Cardiac fibroblast (primary cell): ENCODE results near the gene COL4A4.

ENCODE experiments used
- DNase-seq, 2 donors: peaks; one replicate each; pipeline versions ENCODE4 v3.0.0 to v3.0.0-alpha.2; 2010; ENCODE audit warnings: low read depth in 2 of 2
- H3K4me3 ChIP-seq, 2 donors: replicated peaks in 1 of 2; 1 replicate in 1 of 2; 2 replicates in 1 of 2; pipeline ENCODE4 v1.5.1; 2011; ENCODE audit warnings: low read depth in 2 of 2, low read length in 2 of 2, mild to moderate bottlenecking in 2 of 2, moderate library complexity in 1 of 2
- CTCF ChIP-seq: IDR thresholded peaks from one replicate; pipeline ENCODE4 v1.5.1; 2011; ENCODE audit warnings: low read depth, mild to moderate bottlenecking, low read length, inconsistent platforms

The COL4A4 gene

DNA sequence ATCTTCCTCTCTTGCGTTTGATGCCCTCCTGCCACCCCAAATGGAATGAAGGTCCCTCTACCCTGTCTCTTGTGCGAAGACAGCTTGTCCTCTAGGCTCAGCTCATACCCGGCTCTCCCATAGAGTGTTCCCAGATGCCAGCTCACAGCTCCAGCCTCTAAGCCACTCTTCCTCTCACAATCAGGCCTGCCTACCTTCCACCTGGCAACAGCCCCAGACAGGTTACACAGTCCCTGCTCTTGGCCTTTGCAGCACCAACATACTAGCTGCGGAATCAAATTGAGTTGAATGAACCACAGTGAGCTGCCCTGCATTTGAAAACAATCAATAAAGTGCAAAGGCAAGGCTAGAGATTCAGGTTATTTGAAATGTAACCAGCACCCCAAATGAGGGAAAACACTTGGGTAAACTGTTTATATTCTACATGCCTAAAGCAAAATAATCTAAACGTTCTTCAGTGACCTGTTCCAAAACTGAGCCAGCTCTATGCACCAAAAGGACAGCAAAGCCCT lies 105.1 kb downstream of the COL4A4 start:
- TF ChIP-seq CTCF = no peak
- DNase-seq = no peak
- no peak overlapping the region for H3K4me3 ChIP-seq

- TF ChIP-seq CTCF = no peak
- H3K4me3 ChIP-seq = no peak overlapping the region
- no peak for DNase-seq
Observed at GRCh38 chr2:227057743-227058447, 106.1 kb downstream of the COL4A4 start.

GRCh38 chr2:227057060-227057459 lies 106.9 kb downstream of the COL4A4 start:
- DNase-seq = peak in 1 of 2 donors; percentile 28
- no peak overlapping the region for H3K4me3 ChIP-seq
- TF ChIP-seq CTCF = no peak

GRCh38 chr2:227054006-227054405 lies 110.0 kb downstream of the COL4A4 start:
- H3K4me3 ChIP-seq = no peak overlapping the region
- no peak for TF ChIP-seq CTCF
- DNase-seq = no peak

GRCh38 chr2:227052879-227053278 lies 111.1 kb downstream of the COL4A4 start:
- H3K4me3 ChIP-seq = no peak overlapping the region
- no peak for DNase-seq
- no peak for TF ChIP-seq CTCF

DNA sequence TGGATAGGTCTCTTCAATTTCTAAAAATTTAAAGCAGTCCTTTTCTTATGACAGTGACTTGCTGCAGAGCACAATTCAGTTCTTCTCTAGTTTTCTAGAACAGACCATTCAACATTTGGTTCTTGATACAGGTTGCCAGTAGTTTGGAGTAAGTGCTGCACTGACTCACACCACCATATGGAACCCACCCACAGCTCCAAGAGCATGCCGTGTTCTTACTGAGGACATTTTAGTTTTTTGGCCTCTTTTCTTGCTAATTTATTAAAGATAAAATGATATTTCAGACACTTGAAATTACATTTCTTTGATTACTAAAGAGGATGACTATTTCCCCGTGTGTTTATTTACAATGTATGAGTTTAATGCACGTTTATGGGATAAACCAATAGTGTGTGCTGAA lies 120.0 kb downstream of the COL4A4 start:
- TF ChIP-seq CTCF = no peak
- DNase-seq = no peak

More for the DNA sequence above, 120.0 kb downstream of the COL4A4 start:
- no peak overlapping the region for H3K4me3 ChIP-seq
